RWPE2 (cell line): ENCODE results near the gene KCNQ1OT1.

ENCODE experiments used
- ATAC-seq: fragments of 200-7000 bp; cut with Tn5 transposase; 3 replicates; pipeline ENCODE4 v1.9.1; 2021; ENCODE audit warnings: low read depth
- DNase-seq: peaks from one replicate; pipeline ENCODE4 v3.0.0-alpha.2; 2020; ENCODE audit warnings: low spot score
- H3K27ac ChIP-seq: fragments of 450-650 bp; 2 replicates; pipeline ENCODE4 v1.5.1; 2017; ENCODE audit warnings: mild to moderate bottlenecking; ENCODE audit not compliant: poor library complexity, severe bottlenecking
- H3K27me3 ChIP-seq: fragments of 250-450 bp; sonication (Bioruptor Pico); 2 replicates; pipeline ENCODE4 v1.5.1; 2021; ENCODE audit warnings: mild to moderate bottlenecking, moderate library complexity; ENCODE audit not compliant: insufficient read depth, poor library complexity, severe bottlenecking
- H3K36me3 ChIP-seq: fragments of 250-450 bp; sonication (Bioruptor Pico); 2 replicates; pipeline ENCODE4 v1.5.1; 2020; ENCODE audit warnings: low read depth, mild to moderate bottlenecking, moderate library complexity
- H3K4me1 ChIP-seq: fragments of 250-450 bp; sonication (Bioruptor Pico); 2 replicates; pipeline ENCODE4 v1.5.1; 2021; ENCODE audit warnings: mild to moderate bottlenecking, moderate library complexity; ENCODE audit not compliant: insufficient read depth, poor library complexity, severe bottlenecking
- H3K4me3 ChIP-seq: fragments of 250-450 bp; sonication (Bioruptor Pico); 2 replicates; pipeline ENCODE4 v1.5.1; 2021; ENCODE audit warnings: mild to moderate bottlenecking, moderate library complexity; ENCODE audit not compliant: severe bottlenecking
- H3K9me3 ChIP-seq: fragments of 250-450 bp; sonication (Bioruptor Pico); 2 replicates; pipeline ENCODE4 v1.5.1; 2021; ENCODE audit warnings: mild to moderate bottlenecking, moderate library complexity; ENCODE audit not compliant: severe bottlenecking
- TF ChIP-seq, protein P1 (sequence below): fragments of 450-650 bp; IDR thresholded peaks from one replicate; pipeline ENCODE4 v1.5.1; 2017; ENCODE audit warnings: mild to moderate bottlenecking, moderate library complexity; ENCODE audit not compliant: poor library complexity, severe bottlenecking

Gene KCNQ1OT1

DNA sequence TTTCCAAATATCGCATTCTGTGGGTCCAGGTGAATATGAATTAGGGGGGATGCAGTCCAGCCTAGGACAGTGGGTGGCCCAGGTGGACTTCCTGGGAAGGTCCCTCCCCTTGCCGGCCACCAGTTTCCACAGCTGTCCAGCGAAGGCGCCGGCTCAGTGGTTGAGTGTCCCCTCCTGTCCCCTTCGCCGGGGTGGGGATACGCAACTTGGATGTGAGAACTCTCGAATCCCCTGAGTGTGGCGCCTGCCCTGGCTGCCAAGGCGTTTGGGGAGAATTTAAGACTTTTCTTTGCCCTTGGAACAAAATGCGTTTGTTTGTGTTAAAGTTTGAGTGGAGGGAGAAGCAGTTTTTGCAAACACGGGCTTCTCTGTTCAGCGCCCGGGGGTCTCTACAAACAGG is 123.7 kb downstream of the KCNQ1OT1 start:
- ATAC-seq (no peak), DNase-seq (peak; percentile 61)
- Histone ChIP-seq H3K9me3 (no peaks in the 10 kb centered on the region), H3K27ac (no peak overlapping the region), H3K36me3 (no peaks in the 10 kb centered on the region), H3K4me1 (no peaks in the 10 kb centered on the region), H3K4me3 (no peak overlapping the region), H3K27me3 (no peaks in the 10 kb centered on the region)
- TF ChIP-seq, protein P1, sequence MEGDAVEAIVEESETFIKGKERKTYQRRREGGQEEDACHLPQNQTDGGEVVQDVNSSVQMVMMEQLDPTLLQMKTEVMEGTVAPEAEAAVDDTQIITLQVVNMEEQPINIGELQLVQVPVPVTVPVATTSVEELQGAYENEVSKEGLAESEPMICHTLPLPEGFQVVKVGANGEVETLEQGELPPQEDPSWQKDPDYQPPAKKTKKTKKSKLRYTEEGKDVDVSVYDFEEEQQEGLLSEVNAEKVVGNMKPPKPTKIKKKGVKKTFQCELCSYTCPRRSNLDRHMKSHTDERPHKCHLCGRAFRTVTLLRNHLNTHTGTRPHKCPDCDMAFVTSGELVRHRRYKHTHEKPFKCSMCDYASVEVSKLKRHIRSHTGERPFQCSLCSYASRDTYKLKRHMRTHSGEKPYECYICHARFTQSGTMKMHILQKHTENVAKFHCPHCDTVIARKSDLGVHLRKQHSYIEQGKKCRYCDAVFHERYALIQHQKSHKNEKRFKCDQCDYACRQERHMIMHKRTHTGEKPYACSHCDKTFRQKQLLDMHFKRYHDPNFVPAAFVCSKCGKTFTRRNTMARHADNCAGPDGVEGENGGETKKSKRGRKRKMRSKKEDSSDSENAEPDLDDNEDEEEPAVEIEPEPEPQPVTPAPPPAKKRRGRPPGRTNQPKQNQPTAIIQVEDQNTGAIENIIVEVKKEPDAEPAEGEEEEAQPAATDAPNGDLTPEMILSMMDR = no peak

DNA sequence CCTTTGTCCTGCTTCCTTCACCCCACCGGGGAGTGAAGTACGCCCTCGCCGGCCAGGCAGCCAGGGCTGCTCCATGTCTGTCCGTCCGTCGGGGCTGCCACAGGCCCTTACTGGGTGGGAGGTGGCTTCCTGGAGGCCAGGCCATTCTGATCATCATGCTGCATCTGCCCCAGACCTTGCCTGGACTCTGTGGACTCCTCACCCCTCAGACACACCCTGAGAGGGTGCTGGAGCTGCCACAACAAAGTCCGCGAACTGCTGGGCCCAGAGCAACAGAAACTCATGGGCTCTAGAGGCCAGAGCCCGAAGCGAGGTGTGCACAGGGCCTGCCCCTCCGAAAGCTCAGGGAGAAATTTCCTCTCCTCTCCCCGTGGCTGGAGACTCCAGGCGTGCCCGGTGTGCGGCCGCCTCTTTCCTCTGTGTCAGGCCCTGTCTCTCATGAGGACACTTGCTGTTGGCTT is 124.2 kb downstream of the KCNQ1OT1 start:
- TF ChIP-seq, protein P1 = no peak
- no peaks in the 10 kb centered on the region for H3K4me1 ChIP-seq
- no peak overlapping the region for H3K27ac ChIP-seq
- H3K27me3 ChIP-seq = no peaks in the 10 kb centered on the region
- no peaks in the 10 kb centered on the region for H3K9me3 ChIP-seq
- H3K36me3 ChIP-seq = no peaks in the 10 kb centered on the region
- no peak overlapping the region for H3K4me3 ChIP-seq
- no peak for ATAC-seq
- peak; percentile 65 for DNase-seq

DNA sequence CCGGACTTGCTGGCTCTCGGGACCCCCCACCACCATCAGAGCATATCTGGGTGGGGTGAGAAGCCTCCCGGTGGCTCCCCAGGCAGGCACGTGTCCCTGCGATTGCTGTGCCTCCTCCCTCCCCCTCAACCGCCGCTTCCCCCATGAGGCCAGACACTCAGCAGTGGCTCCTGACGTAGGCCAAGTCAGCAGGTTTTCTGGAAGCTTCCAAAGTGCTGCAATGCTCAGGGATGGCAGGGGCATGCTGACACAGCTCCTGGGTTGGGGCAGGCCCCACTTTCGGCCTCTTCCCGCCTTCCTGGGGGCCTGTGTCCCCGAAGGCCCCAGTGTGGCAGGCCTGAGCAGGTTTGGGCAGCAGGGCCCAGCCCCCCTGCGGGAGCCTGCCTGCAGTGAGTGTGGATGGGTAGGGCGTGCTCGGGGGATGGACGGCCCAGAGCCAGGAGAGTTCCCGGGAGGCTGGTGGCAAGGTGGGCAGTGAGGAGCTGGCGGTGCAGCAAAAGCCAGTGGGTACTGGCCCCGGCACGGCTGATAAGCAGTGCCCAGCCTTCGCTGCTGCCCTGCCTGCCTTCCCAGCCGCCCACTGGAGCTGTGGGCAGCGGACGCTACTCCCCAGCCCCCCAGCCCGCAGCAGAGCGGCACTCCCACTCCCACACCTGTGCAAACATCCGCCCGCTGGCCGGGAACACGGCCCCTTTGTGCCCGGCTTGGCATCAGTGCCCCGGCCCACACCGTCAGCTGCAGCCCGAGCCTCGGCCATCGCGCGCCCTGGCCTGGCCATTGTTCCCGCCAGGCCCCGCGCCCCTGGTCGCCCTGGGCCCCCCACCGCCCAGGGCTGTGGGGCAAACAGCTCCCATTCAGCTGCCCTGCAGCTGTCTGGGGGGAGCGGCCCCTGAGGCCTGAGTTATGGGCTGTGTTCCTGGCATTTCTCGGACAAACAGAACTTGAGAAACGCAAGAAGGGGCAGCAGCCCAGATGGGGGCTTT is 125.0 kb downstream of the KCNQ1OT1 start:
- no peak for ATAC-seq
- H3K4me1 ChIP-seq = no peaks in the 10 kb centered on the region

DNA sequence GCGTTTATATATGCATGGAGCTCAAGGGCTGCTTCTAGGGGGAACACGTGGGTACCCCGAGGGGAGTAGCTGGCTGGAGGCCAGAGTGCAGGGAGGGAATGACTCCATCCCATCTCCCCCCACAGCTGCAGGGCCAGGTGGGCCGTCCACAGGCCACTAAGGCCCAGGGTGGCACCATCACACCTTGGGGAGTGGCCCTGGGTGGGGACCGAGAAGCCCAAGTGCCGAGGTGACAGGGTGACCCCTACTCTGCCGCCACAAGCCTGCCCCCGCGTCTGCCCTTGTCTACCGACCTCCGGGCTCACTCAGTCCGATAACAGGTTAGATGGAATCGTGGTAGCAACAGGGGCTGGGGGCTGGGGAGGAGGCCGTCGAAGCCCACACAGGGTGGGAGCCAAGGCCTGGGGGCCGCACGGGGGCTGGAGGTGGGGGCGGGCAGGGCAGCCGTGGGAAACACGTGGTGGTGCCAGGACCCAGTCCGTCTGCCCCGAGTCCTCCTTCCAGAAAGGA is 125.7 kb downstream of the KCNQ1OT1 start:
- no peak overlapping the region for H3K4me3 ChIP-seq
- TF ChIP-seq, protein P1 = no peak
- no peak for ATAC-seq

More for the DNA sequence above, 125.0 kb downstream of the KCNQ1OT1 start:
- peak; percentile 45 for DNase-seq
- no peaks in the 10 kb centered on the region for H3K27me3 ChIP-seq
- no peaks in the 10 kb centered on the region for H3K36me3 ChIP-seq
- TF ChIP-seq, protein P1 = no peak
- no peak overlapping the region for H3K4me3 ChIP-seq
- H3K27ac ChIP-seq = no peak overlapping the region
- no peaks in the 10 kb centered on the region for H3K9me3 ChIP-seq

More for the DNA sequence above, 125.7 kb downstream of the KCNQ1OT1 start:
- Histone ChIP-seq H3K4me1 (no peaks in the 10 kb centered on the region), H3K27ac (no peak overlapping the region), H3K9me3 (no peaks in the 10 kb centered on the region), H3K27me3 (no peaks in the 10 kb centered on the region), H3K36me3 (no peaks in the 10 kb centered on the region)
- peak; percentile 49 for DNase-seq
